Astrocyte (in vitro differentiated cells and primary cell): ENCODE data around the gene BCAS1. TPM values are rescaled to one million over a fixed set of nuclear protein-coding genes. Genes with fewer than 3 reads are reported as not detected.

Experiments used
- DNase-seq: peaks from one replicate; pipeline ENCODE4 v3.0.0-alpha.2; 2010; ENCODE audit warnings: low read depth
- FAIRE-seq: peaks from 2 replicates; lab custom pipeline; 2011; peaks lifted over from hg19 to GRCh38; lab: Jason Lieb, UNC
- H2AFZ ChIP-seq: 2 replicates; pipeline ENCODE4 v1.6.0; 2012; ENCODE audit warnings: low read depth, low read length, inconsistent platforms
- H3K27ac ChIP-seq: 2 replicates; pipeline ENCODE4 v1.5.1; 2011; ENCODE audit warnings: low read depth, low read length, inconsistent platforms
- H3K27me3 ChIP-seq: 2 replicates; pipeline ENCODE4 v1.6.0; 2011; ENCODE audit warnings: low read length, inconsistent platforms; ENCODE audit not compliant: insufficient read depth
- H3K36me3 ChIP-seq: 2 replicates; pipeline ENCODE4 v1.5.1; 2011; ENCODE audit warnings: low read length, inconsistent platforms; ENCODE audit not compliant: insufficient read depth
- H3K4me1 ChIP-seq: 2 replicates; pipeline ENCODE4 v1.5.1; 2011; ENCODE audit warnings: low read length, inconsistent platforms; ENCODE audit not compliant: insufficient read depth
- H3K4me2 ChIP-seq: 2 replicates; pipeline ENCODE4 v1.6.0; 2012; ENCODE audit warnings: low read length, inconsistent platforms
- H3K4me3 ChIP-seq: 2 replicates; pipeline ENCODE4 v1.5.1; 2011; ENCODE audit warnings: low read depth, mild to moderate bottlenecking, low read length, inconsistent platforms; ENCODE audit not compliant: insufficient read depth
- H3K79me2 ChIP-seq: 2 replicates; pipeline ENCODE4 v1.6.0; 2012; ENCODE audit warnings: mild to moderate bottlenecking, low read length, inconsistent platforms; ENCODE audit not compliant: insufficient read depth
- H3K9ac ChIP-seq: 2 replicates; pipeline ENCODE4 v1.6.0; 2012; ENCODE audit warnings: mild to moderate bottlenecking, low read length, inconsistent platforms
- H3K9me3 ChIP-seq: 2 replicates; pipeline ENCODE4 v1.5.1; 2012; ENCODE audit warnings: low read depth, mild to moderate bottlenecking, low read length, inconsistent platforms; ENCODE audit not compliant: insufficient read depth
- H4K20me1 ChIP-seq: 2 replicates; pipeline ENCODE4 v1.6.0; 2012; ENCODE audit warnings: low read length, inconsistent platforms; ENCODE audit not compliant: insufficient read depth
- H3K27ac Mint-ChIP-seq: one replicate; pipeline ENCODE4 v1.8.0; 2021; ENCODE audit warnings: mild to moderate bottlenecking, mixed read lengths; ENCODE audit not compliant: unreplicated experiment
- H3K27me3 Mint-ChIP-seq: one replicate; pipeline ENCODE4 v1.8.0; 2021; ENCODE audit warnings: low read depth, mixed read lengths; ENCODE audit not compliant: unreplicated experiment
- H3K36me3 Mint-ChIP-seq: one replicate; pipeline ENCODE4 v1.8.0; 2021; ENCODE audit warnings: low read depth, mixed read lengths; ENCODE audit not compliant: unreplicated experiment
- H3K4me1 Mint-ChIP-seq: one replicate; pipeline ENCODE4 v1.8.0; 2021; ENCODE audit warnings: low read depth, mixed read lengths; ENCODE audit not compliant: unreplicated experiment
- H3K4me3 Mint-ChIP-seq: one replicate; pipeline ENCODE4 v1.8.0; 2021; ENCODE audit warnings: mild to moderate bottlenecking, moderate library complexity, mixed read lengths; ENCODE audit not compliant: unreplicated experiment
- H3K9me3 Mint-ChIP-seq: one replicate; pipeline ENCODE4 v1.8.0; 2021; ENCODE audit warnings: mild to moderate bottlenecking, mixed read lengths; ENCODE audit not compliant: unreplicated experiment
- EZH2 ChIP-seq: IDR thresholded peaks from 2 replicates; pipeline ENCODE4 v1.6.1; 2012; ENCODE audit warnings: mild to moderate bottlenecking, low read length, inconsistent platforms; ENCODE audit not compliant: insufficient read depth
- total RNA-seq: library from RNA; stranded (reverse); gene quantifications from 2 replicates; pipeline ENCODE4 v1.2.1, GENCODE V29; 2021
- TF ChIP-seq, protein P1 (sequence below): IDR thresholded peaks from 2 replicates; pipeline ENCODE4 v1.5.1; 2011; ENCODE audit warnings: low read depth, mild to moderate bottlenecking, inconsistent platforms, low read length, moderate library complexity; ENCODE audit not compliant: insufficient read depth

BCAS1 gene
- total RNA-seq, 1 donor from 2014 or later: not detected

DNA sequence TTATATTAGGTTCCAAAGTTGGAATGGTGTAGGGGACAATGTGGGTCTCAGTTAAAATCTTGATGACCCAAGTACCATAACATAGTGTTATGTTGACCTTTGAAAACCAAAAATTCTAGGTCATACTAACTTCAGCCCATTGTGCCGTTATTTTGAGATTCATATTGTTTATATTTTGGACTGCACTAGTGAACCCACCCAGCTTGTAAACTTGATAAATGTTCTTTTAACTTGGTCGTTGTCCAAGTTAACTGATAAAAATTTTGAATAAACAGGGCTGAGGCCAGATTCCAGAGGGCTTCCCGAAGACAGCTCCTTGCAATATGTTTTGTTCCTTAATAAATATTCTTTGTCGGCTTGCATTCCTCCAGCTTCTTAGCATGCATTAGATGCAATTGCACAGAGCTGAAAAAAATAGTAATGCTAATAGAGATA, 90.3 kb downstream of the BCAS1 start:
- no peaks in the 10 kb centered on the region for H3K27me3 Mint-ChIP-seq
- Histone ChIP-seq H3K79me2 (no peaks in the 10 kb centered on the region), H3K27me3 (no peaks in the 10 kb centered on the region), H3K9me3 (no peaks in the 10 kb centered on the region), H3K36me3 (no peaks in the 10 kb centered on the region), H2AFZ (no peak overlapping the region), H3K4me3 (no peak overlapping the region), H3K9ac (no peak overlapping the region), H3K27ac (no peak overlapping the region), H3K4me2 (no peak overlapping the region), H4K20me1 (no peaks in the 10 kb centered on the region), H3K4me1 (no peaks in the 10 kb centered on the region)
- H3K27ac Mint-ChIP-seq: no peak overlapping the region
- no peaks in the 10 kb centered on the region for H3K36me3 Mint-ChIP-seq
- no peak overlapping the region for H3K4me3 Mint-ChIP-seq
- FAIRE-seq (no peak), DNase-seq (no peak)
- TF ChIP-seq, protein P1, sequence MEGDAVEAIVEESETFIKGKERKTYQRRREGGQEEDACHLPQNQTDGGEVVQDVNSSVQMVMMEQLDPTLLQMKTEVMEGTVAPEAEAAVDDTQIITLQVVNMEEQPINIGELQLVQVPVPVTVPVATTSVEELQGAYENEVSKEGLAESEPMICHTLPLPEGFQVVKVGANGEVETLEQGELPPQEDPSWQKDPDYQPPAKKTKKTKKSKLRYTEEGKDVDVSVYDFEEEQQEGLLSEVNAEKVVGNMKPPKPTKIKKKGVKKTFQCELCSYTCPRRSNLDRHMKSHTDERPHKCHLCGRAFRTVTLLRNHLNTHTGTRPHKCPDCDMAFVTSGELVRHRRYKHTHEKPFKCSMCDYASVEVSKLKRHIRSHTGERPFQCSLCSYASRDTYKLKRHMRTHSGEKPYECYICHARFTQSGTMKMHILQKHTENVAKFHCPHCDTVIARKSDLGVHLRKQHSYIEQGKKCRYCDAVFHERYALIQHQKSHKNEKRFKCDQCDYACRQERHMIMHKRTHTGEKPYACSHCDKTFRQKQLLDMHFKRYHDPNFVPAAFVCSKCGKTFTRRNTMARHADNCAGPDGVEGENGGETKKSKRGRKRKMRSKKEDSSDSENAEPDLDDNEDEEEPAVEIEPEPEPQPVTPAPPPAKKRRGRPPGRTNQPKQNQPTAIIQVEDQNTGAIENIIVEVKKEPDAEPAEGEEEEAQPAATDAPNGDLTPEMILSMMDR: no peak
- TF ChIP-seq EZH2: no peak
- H3K4me1 Mint-ChIP-seq: peaks cover 9% of the 10 kb centered on the region
- H3K9me3 Mint-ChIP-seq: peaks cover 3% of the 10 kb centered on the region

DNA sequence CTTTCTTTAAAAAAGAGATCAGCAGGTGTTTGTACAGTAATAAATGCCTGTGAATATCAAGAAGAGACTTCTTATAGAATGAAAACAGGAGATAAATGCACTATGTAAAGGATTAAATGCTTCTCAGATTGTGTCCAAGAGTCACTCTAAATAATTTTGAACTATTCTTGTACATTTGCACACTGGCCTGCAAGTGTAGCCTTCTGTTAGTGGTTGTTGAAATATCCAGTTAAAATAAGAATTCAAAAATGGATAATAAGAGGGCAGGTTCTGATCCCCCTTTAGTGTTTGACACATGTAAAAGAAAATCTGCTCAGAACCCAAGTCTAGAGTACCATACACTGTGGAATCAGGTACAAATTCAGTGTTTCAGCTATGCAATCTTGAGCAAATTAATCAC, 91.9 kb downstream of the BCAS1 start:
- Histone ChIP-seq H3K4me3 (no peak overlapping the region), H3K27ac (no peak overlapping the region), H3K79me2 (no peaks in the 10 kb centered on the region), H2AFZ (no peak overlapping the region), H3K9ac (no peak overlapping the region), H3K4me2 (no peak overlapping the region), H3K4me1 (no peaks in the 10 kb centered on the region), H3K36me3 (no peaks in the 10 kb centered on the region), H4K20me1 (no peaks in the 10 kb centered on the region), H3K27me3 (no peaks in the 10 kb centered on the region), H3K9me3 (no peaks in the 10 kb centered on the region)
- Mint-ChIP-seq H3K27me3 (no peaks in the 10 kb centered on the region), H3K4me3 (no peak overlapping the region), H3K36me3 (no peaks in the 10 kb centered on the region), H3K4me1 (no peaks in the 10 kb centered on the region), H3K9me3 (peaks cover 8% of the 10 kb centered on the region), H3K27ac (no peak overlapping the region)
- FAIRE-seq (no peak), DNase-seq (no peak)
- TF ChIP-seq EZH2: no peak
- TF ChIP-seq, protein P1: no peak

DNA sequence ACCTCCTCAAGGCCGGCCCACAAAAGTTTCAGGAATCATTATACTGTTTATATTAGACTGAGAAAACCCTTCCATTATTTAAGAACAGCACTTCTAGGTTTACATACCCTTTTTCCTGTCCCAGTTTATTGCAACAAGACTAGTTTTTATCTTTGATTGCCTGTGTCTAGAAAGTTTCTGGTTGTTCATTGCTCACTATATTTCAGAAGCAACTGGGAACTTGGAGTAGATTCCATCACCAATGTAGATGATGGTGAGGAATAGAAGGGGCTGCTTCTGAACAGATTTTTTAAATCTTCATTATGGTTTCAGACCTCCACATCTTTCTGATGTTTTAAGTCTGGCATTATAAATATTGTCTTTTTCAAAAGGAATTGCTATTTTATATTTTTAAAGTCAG, 93.0 kb downstream of the BCAS1 start:
- H3K4me1 Mint-ChIP-seq: no peaks in the 10 kb centered on the region
- Histone ChIP-seq H2AFZ (no peak overlapping the region), H3K9ac (no peak overlapping the region), H3K79me2 (no peaks in the 10 kb centered on the region), H4K20me1 (no peaks in the 10 kb centered on the region), H3K36me3 (no peaks in the 10 kb centered on the region), H3K27me3 (no peaks in the 10 kb centered on the region), H3K4me1 (no peaks in the 10 kb centered on the region), H3K4me2 (no peak overlapping the region), H3K9me3 (no peaks in the 10 kb centered on the region), H3K4me3 (no peak overlapping the region), H3K27ac (no peak overlapping the region)
- FAIRE-seq: no peak
- H3K4me3 Mint-ChIP-seq: no peak overlapping the region
- no peak for DNase-seq
- H3K27me3 Mint-ChIP-seq: no peaks in the 10 kb centered on the region
- TF ChIP-seq EZH2: no peak
- TF ChIP-seq, protein P1: no peak
- no peaks in the 10 kb centered on the region for H3K36me3 Mint-ChIP-seq
- H3K27ac Mint-ChIP-seq: no peak overlapping the region
- H3K9me3 Mint-ChIP-seq: peaks cover 9% of the 10 kb centered on the region
